AG10803 (cell line): ENCODE results near the gene NOSIP.

Source experiments
- DNase-seq: peaks from one replicate; pipeline ENCODE4 v3.0.0; 2010; ENCODE audit warnings: low read depth
- H3K4me3 ChIP-seq: 2 replicates; pipeline ENCODE4 v1.5.1; 2011; ENCODE audit warnings: mild to moderate bottlenecking, low read length, control low read depth
- TF ChIP-seq, protein P1 (sequence below): conservative IDR thresholded peaks from 2 replicates; pipeline ENCODE4 v1.5.1; 2011; ENCODE audit warnings: mild to moderate bottlenecking, low read length, control low read depth, inconsistent platforms

Gene NOSIP

DNA sequence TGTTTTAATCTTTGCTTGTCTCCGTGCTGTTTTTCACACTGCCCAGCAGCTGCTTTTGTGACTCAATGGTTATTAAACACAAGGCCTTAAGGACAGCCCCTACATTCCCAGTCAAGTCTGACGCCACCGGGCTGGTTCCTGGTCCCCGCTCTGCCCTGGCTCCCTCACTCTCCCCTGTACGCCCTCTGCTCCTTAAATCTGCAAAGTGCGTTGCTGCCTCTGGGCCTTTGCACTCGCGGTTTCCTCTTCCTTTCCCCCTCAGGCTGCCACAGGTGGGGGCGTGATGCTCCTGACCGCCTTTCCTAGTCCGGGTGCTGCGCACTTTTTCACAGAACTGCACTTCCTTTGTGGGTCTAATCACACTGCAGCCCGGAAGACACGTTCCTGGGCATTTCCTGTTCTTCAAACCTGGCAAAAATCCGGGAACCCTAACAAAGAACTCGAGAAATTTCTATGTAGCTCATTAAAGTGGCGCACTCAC, 25.6 kb downstream of the NOSIP start:
- TF ChIP-seq, protein P1, sequence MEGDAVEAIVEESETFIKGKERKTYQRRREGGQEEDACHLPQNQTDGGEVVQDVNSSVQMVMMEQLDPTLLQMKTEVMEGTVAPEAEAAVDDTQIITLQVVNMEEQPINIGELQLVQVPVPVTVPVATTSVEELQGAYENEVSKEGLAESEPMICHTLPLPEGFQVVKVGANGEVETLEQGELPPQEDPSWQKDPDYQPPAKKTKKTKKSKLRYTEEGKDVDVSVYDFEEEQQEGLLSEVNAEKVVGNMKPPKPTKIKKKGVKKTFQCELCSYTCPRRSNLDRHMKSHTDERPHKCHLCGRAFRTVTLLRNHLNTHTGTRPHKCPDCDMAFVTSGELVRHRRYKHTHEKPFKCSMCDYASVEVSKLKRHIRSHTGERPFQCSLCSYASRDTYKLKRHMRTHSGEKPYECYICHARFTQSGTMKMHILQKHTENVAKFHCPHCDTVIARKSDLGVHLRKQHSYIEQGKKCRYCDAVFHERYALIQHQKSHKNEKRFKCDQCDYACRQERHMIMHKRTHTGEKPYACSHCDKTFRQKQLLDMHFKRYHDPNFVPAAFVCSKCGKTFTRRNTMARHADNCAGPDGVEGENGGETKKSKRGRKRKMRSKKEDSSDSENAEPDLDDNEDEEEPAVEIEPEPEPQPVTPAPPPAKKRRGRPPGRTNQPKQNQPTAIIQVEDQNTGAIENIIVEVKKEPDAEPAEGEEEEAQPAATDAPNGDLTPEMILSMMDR, result no peak
- no peak overlapping the region for H3K4me3 ChIP-seq
- DNase-seq, result no peak

DNA sequence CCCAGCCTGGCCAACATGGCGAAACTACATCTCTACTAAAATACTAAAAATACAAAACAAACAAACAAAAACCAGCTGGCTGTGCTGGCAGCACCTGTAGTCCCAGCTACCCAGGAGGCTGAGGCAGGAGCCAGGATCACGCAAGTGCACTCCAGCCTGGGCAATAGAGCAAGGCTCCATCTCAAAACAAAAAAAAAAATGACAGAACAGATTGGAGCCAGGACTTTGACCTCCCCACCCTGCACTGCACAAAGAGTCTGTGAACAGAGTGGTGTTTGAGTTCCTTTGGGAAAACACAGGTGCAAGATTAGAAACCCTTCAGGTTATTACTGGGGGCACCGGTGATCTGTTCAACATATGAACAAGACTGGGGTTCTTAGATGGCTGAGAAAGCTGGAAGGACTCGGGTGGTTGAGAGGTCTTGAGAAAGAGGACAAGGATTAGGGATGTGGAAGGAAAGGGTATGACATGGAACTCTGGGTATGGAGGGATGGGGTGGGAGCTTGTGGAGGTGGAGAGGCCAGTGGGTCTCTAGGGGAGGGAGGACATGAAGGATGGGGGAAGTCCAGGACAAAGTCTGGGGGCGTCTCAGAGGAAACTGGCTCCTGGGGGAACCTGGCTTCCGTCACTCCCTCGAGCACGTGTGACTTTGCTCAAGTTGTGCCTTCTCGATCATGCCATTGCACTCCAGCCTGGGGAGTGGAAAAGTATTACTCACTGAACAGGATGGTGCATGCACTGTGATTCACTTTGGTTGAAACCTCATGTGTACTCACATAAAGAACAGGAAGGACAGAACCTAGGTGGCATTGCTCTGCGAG, 26.7 kb downstream of the NOSIP start:
- H3K4me3 ChIP-seq, result no peak overlapping the region
- peak; percentile 63 for DNase-seq
- TF ChIP-seq, protein P1, result no peak

DNA sequence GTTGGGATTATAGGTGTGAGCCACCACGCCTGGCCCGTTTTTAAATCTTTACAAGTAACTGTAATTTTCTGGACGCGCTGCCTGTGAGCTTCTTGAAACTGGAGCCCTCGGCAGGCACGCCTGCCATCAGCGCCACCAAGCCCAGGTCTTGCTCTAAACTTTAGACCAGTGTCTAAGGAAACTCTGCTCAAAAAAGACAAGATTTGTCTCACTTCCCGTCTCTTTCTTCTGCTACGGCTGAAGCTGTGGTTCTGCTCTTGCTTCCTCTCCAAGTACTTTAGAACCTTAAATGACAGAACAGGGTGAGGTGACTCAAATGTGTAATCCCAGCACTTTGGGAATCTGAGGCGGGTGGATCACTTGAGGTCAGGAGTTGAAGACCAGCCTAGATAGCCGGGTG, 27.6 kb downstream of the NOSIP start:
- DNase-seq, result no peak
- no peak overlapping the region for H3K4me3 ChIP-seq
- TF ChIP-seq, protein P1, result no peak

DNA sequence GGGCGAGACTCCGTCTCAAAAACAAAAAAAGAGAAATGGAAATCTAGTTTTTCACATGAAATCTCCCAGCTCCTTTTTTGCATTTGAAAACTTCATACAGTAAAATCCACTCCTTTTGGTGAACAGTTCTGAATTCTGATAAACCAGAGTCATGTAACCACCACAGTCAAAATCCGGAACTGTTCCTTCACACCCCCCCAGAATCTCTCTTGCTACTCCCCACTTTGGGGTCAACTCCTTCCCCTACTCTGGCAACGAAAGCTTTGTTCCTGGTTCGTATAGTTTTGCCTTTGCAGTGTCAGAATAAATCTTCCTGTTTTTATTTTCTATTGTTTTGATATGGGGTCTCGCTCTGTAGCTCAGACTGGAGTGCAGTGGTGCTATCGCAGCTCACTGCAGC, 28.8 kb downstream of the NOSIP start:
- TF ChIP-seq, protein P1, result no peak
- no peak overlapping the region for H3K4me3 ChIP-seq
- DNase-seq, result no peak

DNA sequence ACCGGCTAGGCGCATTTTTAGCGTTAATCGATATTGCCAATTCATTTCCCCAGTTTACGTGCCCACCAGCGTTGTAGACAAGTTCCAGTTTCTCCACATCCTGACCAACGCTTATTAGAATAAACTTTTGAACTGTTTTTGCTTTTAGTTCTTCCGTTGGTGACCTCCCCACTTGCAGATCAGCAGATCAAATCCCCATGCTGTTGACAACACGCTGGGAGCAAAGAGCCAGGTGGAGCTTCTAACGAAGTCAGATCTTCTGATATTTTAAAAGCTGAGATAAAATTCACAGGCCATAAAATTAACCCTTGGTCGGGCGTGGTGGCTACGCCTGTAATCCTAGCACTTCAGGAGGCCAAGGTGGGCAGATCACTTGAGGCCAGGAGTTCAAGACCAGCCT, 31.3 kb downstream of the NOSIP start:
- TF ChIP-seq, protein P1, result no peak
- H3K4me3 ChIP-seq, result no peak overlapping the region
- DNase-seq, result no peak

DNA sequence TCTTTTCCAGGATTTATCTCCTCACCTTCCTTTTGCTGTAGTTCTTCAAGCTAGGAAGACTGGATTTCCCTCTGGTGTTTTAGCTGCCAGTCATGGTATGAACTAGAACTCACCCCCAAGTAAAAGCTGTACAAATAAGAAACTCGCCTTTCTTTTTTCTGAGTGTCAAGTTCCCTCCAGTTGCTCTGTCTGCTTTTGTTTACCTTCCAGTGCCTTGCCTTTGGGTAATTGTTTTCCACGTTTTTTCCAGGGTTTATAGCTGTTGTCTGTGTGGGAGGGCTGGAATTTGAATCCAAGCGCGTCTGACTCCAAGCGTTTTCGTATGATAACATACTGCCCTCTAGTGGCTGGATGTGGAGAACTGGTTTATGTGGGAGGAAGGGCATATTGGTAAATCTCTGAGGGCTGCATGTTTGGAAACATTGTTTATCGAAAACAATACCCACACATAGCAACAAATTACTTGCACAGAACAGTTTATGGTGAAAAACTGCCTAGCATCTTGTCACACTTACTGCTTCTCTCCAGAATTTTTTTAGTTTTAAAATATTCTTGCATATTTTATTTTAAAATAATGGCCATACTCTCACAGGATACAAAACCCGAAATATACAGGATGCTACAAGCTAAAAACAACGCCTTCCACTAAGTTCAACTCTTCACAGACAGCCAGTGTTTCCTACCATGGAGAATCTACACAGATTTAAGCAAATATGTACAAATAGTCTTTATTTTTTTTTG, 33.4 kb downstream of the NOSIP start:
- TF ChIP-seq, protein P1, result peak; percentile 92
- peak; percentile 90 for DNase-seq
- no peak overlapping the region for H3K4me3 ChIP-seq
